Naive thymus-derived CD8-positive, alpha-beta T cell (primary cell): ENCODE results near the gene ATG7. TPM values are rescaled to one million over a fixed set of nuclear protein-coding genes. Genes with fewer than 3 reads are reported as not detected.
A peak's percentile ranks its signal among the peaks of the same experiment; 100 is the strongest.

ENCODE experiments used
- ATAC-seq, 2 donors: fragments of 150-1000 bp; cut with Tn5 transposase in 1 of 2; sonication (Bioruptor Pico), chemical (Tn5 transposase) in 1 of 2; 1 replicate in 1 of 2; 2 replicates in 1 of 2; pipeline ENCODE4 v1.10.0; 2021; ENCODE audit warnings: mild to moderate bottlenecking in 2 of 2, moderate library complexity in 2 of 2
- POLR2A ChIA-PET: fragments of 350-600 bp; sonication (Branson Sonifier 250); formaldehyde crosslinking; loops from one replicate; lab custom pipeline; 2021; ENCODE audit warnings: antibody characterized with exemption; lab: Charles Lee
- DNase-seq, 10 donors: peaks; one replicate each; pipeline versions ENCODE4 v3.0.0 to v3.0.0-alpha.2; 2020 to 2022
- H3K27ac Mint-ChIP-seq, 10 donors: one replicate each; pipeline ENCODE4 v1.8.0; 2020 to 2022; ENCODE audit warnings: mild to moderate bottlenecking in 10 of 10, mixed read lengths in 10 of 10, moderate library complexity in 4 of 10, inconsistent platforms in 1 of 10
- H3K27me3 Mint-ChIP-seq, 5 donors: one replicate each; pipeline ENCODE4 v1.8.0; 2021 to 2022; ENCODE audit warnings: mixed read lengths in 5 of 5
- H3K36me3 Mint-ChIP-seq, 3 donors: one replicate each; pipeline ENCODE4 v1.8.0; 2020 to 2022; ENCODE audit warnings: mixed read lengths in 3 of 3, mild to moderate bottlenecking in 2 of 3, inconsistent platforms in 1 of 3
- H3K4me1 Mint-ChIP-seq, 4 donors: one replicate each; pipeline ENCODE4 v1.8.0; 2021 to 2022; ENCODE audit warnings: mixed read lengths in 4 of 4
- H3K4me3 Mint-ChIP-seq, 10 donors: one replicate each; pipeline ENCODE4 v1.8.0; 2020 to 2022; ENCODE audit warnings: mild to moderate bottlenecking in 10 of 10, mixed read lengths in 10 of 10, moderate library complexity in 6 of 10, inconsistent platforms in 1 of 10
- H3K9me3 Mint-ChIP-seq, 9 donors: one replicate each; pipeline ENCODE4 v1.8.0; 2020 to 2022; ENCODE audit warnings: mixed read lengths in 9 of 9, mild to moderate bottlenecking in 3 of 9, inconsistent platforms in 1 of 9, moderate library complexity in 1 of 9
- polyA plus RNA-seq, 3 donors: library from polyadenylated mRNA; unstranded; fragments of 300-500 nt; fragmentation: Illumina TruSeq; gene quantifications; one replicate each; pipeline ENCODE4 v1.2.3, GENCODE V29; 2021
- total RNA-seq, 8 experiments: library from RNA in 2 of 8; stranded (reverse) in 2 of 8; gene quantifications; one replicate each; pipeline ENCODE4 v1.2.3 and lab custom pipeline; 2021 to 2026

The ATG7 gene
- total and polyA plus RNA-seq, 5 experiments from 2014 or later = 6.0 to 28.7 (median 15.3) TPM

DNA sequence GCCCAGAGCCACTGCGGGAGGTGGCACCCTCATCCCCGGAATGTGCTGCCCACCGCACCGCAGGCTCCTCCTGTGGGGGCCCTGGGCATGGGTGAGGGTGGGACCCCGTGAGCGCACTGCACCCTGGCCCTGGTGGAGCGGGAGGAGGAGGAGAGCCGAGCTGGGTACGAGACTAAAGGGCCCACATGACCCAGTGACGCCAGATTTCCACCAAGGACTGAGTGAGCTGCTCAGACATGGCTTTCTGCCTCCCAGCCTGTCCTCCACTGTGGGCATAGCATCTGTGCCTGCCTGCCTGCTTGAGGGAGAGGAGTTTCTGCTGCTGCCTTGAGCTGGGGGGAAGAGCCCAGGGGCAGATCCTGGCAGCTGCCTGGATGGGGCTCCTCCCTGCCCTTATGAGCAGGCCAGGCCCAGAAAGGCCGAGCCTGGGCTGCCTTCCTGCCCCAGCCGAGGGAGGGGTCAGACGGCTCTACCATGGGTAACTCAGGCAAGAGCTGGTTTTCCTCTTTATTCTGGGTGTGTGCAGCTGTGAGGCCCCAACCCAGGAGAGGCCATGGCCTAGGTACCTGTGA is 283.1 kb downstream of the ATG7 start:
- POLR2A ChIA-PET = no interaction called here
- no peaks in the 10 kb centered on the region for H3K27me3 Mint-ChIP-seq
- H3K36me3 Mint-ChIP-seq = peaks cover 0 to 58% (median 24%) of the 10 kb centered on the region in 3 donors
- peaks cover 0 to 11% (median 7%) of the 10 kb centered on the region in 4 donors for H3K4me1 Mint-ChIP-seq
- ATAC-seq = no peak
- H3K9me3 Mint-ChIP-seq = peaks cover 0 to 18% (median 0%) of the 10 kb centered on the region in 9 donors
- DNase-seq = no peak
- no peak overlapping the region for H3K27ac Mint-ChIP-seq
- H3K4me3 Mint-ChIP-seq = no peak overlapping the region

DNA sequence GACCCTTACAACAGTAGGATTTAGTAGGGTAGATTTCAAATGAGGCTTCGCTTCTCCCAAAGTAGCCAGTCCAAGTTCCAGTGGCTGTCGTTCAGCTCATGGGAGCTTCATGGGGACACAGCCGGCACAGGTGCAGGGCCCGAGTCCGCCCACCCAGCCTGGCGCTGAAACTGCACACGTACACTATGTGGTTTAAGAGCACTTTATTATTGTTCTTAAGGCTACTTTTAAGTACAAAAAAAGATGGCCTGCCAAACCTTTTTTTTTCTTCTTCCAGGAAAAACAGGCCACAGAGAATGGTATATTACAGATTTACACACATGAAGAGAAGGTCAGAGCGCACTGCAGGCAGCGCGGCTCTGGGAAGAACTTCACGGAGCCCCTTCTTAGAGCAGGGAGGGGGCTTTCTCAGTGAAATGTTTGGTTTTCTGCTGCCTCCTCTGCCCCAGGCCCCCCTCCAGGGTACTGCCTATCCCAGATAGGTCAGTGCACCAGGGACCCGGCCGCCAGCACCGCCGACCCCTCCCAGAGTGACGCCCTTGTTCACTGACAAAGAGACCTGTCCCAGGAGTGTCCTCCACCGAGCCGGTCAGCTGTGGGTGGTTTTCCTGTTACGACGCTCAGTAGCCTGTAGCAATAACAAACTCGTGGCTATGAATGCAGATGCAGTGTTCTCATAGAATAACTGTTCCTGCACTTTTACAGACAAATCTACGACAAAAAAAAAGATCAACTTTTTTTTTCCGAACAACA is 283.9 kb downstream of the ATG7 start:
- POLR2A ChIA-PET = no interaction called here
- no peak for ATAC-seq
- no peak for DNase-seq
- Mint-ChIP-seq H3K4me1 (peaks cover 0 to 8% (median 5%) of the 10 kb centered on the region in 4 donors), H3K4me3 (no peak overlapping the region), H3K27ac (peak overlapping the region in 2 of 10 donors; percentile 34 to 42), H3K9me3 (peaks cover 0 to 10% (median 0%) of the 10 kb centered on the region in 9 donors), H3K36me3 (peaks cover 0 to 58% (median 23%) of the 10 kb centered on the region in 3 donors), H3K27me3 (no peaks in the 10 kb centered on the region)

DNA sequence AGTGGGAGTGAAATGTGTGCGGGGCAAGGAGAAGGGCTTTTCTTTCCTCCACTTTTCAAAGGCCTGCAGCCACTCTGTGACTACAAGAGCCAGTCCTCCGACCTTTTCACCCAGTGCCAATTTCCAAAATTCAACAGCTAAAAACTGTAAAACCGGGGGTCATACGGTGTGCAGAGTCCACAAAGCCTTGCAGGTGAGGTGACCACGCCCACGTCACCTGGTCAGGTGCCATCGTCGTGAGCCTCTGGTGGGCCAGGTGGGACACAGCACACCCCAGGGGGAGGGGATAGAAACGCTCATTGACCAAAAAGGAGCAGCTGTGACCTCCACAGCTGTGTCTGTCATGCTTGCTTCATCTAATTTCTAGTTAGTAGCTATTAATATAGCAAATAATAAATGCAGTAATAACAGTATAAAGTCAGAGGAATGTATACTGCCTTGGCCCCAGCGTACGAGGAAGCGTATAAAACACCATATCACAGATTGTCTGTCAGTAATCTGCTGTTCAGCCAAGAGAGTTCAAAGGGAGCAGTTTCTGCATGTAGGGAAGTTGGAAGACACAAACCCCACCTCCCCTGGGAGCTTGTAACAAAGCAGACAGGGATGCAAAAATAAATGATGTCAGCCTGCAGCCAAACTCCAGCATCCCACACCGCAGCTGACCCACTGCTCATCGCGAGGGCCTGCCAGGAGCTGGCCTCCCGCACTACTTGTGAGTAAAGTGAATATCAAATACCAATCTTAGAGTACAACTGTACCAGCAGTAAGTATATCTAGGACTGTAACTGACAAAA is 284.9 kb downstream of the ATG7 start:
- POLR2A ChIA-PET = no interaction called here
- H3K27me3 Mint-ChIP-seq = no peaks in the 10 kb centered on the region
- ATAC-seq (no peak), DNase-seq (no peak)
- peaks cover 0 to 5% (median 3%) of the 10 kb centered on the region in 4 donors for H3K4me1 Mint-ChIP-seq
- peaks cover 0 to 7% (median 0%) of the 10 kb centered on the region in 9 donors for H3K9me3 Mint-ChIP-seq
- H3K27ac Mint-ChIP-seq = peak overlapping the region in 4 of 10 donors; percentile 4 to 34 (median 16)
- no peak overlapping the region for H3K4me3 Mint-ChIP-seq
- H3K36me3 Mint-ChIP-seq = peaks cover 0 to 58% (median 19%) of the 10 kb centered on the region in 3 donors

DNA sequence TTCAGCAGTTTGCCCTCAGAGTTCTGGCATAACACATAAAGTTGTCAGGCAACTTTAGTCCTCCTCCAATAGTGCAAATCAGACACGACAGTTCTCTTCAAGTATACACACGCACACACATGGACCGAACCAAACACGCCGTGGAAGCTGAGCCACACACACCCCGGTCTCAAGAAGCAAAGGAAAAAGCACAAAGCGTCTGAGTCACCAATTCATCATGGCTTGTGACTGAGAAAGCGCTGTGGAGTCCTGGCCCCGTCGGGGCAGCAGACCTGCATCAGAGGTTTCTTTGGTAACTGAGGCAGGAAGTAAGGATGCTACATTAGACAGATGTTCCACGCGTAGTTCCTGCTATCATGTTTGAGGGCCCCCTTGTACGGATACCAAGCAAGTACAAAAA is 285.8 kb downstream of the ATG7 start:
- H3K4me3 Mint-ChIP-seq = no peak overlapping the region
- ATAC-seq (no peak), DNase-seq (no peak)
- H3K27me3 Mint-ChIP-seq = no peaks in the 10 kb centered on the region
- peaks cover 0 to 1% (median 0%) of the 10 kb centered on the region in 9 donors for H3K9me3 Mint-ChIP-seq
- POLR2A ChIA-PET = no interaction called here
- H3K36me3 Mint-ChIP-seq = peaks cover 0 to 60% (median 12%) of the 10 kb centered on the region in 3 donors
- peak overlapping the region in 9 of 10 donors; percentile 4 to 88 (median 67) for H3K27ac Mint-ChIP-seq
- H3K4me1 Mint-ChIP-seq = peaks cover 0 to 5% (median 2%) of the 10 kb centered on the region in 4 donors

DNA sequence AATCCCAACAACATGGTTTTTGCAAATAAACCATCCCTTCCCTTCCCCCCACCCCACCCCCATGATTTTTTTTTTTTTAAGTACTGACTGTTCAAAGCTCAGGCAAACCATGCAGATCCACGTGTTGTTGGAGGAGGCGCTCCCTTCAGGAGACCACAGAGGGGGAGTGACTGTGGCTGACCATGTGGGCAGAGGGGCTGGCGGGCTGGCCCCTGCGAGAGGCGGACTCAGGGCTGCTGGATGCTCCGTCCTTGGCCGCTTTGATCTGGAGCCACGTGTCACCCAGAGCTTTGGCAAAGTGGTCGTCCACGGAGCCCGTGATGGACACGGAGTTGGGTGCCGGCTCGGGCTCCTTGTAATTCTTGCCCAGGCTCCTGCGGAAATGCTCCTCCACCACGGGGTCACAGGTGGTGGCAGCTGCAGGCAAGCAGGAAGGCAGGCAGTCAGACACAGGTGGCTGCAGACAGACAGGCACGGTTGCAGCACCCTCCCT is 286.3 kb downstream of the ATG7 start:
- no peaks in the 10 kb centered on the region for H3K9me3 Mint-ChIP-seq
- peak overlapping the region in 4 of 10 donors; percentile 13 to 88 (median 44) for H3K27ac Mint-ChIP-seq
- POLR2A ChIA-PET = no interaction called here
- peaks cover 0 to 7% (median 3%) of the 10 kb centered on the region in 4 donors for H3K4me1 Mint-ChIP-seq
- no peaks in the 10 kb centered on the region for H3K27me3 Mint-ChIP-seq
- peaks cover 0 to 60% (median 10%) of the 10 kb centered on the region in 3 donors for H3K36me3 Mint-ChIP-seq
- H3K4me3 Mint-ChIP-seq = no peak overlapping the region
- no peak for DNase-seq
- ATAC-seq = no peak

DNA sequence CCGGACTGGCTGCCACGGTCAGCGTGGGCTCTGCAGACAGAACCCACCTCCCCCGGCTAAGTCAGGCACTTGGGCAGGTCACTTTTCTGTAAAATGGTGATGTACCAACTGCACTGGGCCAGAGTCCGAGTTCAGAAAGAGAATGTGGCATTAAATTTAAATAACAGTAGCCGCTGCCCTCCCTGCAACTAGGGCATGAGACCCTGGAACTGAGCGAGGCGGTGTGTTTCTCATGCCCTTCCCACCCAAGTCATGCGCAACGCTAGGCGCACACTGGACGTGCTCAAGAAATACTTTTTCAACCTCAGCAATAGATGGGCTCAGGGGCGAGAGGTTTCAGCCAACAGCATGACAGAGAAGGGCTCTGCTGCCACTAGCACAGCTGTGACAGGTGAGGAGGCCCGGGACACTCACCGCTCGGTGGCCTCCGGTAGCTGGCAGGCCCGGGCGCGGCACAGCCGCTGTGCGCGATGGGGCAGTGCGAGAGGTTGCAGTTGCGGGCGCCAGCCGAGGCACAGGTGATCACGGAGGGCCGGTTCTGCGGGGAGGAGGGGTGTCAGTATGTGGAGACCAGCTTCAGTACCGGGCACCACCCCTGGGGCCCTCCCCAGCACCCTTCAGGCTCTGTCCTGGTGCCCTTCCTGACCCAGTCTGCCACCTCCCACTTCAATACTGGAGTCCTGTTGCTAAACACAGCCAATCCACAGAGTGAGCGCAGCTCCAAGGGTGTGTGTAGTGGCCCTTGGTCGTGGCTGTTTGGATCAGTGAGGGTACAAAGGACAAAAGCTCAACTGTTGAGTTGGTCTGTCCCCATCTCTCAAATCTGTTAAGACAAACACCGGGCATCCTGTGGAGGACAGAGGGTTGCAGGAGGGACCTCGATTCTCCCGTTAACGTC is 287.0 kb downstream of the ATG7 start:
- ATAC-seq (no peak), DNase-seq (no peak)
- Mint-ChIP-seq H3K4me3 (no peak overlapping the region), H3K9me3 (no peaks in the 10 kb centered on the region), H3K27me3 (no peaks in the 10 kb centered on the region), H3K4me1 (peaks cover 0 to 9% (median 3%) of the 10 kb centered on the region in 4 donors), H3K27ac (peak overlapping the region in 6 of 10 donors; percentile 6 to 73 (median 29)), H3K36me3 (peaks cover 0 to 64% (median 13%) of the 10 kb centered on the region in 3 donors)
- POLR2A ChIA-PET = no interaction called here

DNA sequence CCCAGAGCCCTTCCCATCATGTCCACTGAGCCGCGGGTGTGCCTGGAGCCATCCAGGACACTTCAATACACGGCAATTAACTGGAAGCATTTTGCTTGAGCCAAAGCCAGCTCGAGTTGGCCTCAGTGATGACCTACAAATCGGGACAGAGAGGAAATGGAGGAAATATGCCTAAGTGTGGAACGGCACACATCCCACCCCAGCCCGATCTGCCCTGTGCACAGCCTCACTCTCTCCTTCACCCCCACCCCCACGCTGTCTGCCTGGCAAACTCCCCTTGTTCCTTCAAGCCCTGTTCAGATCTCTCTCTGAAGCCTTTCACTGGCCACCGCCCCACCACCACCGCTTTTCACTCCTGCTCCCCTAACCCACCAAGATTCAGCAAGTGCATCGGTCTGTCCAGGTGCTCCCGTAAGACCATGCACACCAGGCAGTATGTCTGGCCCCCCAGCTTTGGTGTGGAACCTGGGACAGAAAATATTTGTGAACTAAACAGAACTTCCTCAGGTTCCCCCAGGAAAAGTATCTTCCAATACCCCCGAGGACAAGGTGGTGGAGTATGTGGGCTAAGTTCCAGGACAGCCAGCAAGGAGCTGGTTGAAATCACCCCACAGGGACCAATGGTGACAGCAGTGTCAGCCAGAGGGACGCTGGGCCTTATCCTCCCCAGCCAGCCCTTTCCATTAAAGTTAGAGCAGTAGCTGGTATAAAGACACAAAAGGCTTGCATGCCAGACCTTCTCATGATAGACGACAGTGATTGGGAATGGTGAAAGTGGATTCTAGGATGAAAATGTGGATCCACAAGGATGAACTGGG is 287.8 kb downstream of the ATG7 start:
- H3K9me3 Mint-ChIP-seq = no peaks in the 10 kb centered on the region
- H3K4me3 Mint-ChIP-seq = no peak overlapping the region
- no peaks in the 10 kb centered on the region for H3K27me3 Mint-ChIP-seq
- H3K36me3 Mint-ChIP-seq = peaks cover 0 to 61% (median 13%) of the 10 kb centered on the region in 3 donors
- H3K4me1 Mint-ChIP-seq = peaks cover 0 to 9% (median 3%) of the 10 kb centered on the region in 4 donors
- POLR2A ChIA-PET = no interaction called here
- peak overlapping the region in 6 of 10 donors; percentile 6 to 73 (median 44) for H3K27ac Mint-ChIP-seq
- ATAC-seq = no peak
- DNase-seq = no peak

DNA sequence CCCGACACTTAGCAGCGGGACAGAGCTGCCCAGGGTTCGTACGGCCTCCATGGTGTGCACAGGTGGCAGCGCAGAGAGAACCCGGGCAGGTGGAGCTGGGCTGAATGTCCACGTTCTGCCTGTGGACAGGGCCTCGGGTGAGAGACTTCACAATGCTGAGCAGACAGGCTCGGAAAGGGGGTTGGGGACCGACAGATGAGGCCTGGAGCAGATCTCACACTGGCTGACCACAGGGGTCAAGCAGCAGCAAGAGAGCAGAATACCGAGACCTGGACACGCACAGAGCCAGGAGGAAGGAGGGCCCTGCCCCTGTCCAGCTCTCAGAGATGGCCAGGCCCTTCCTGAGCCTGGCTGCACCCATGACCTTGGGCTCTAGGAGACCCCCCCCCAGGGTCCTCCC is 288.5 kb downstream of the ATG7 start:
- POLR2A ChIA-PET = no interaction called here
- H3K27ac Mint-ChIP-seq = peak overlapping the region in 5 of 10 donors; percentile 20 to 69 (median 31)
- no peaks in the 10 kb centered on the region for H3K27me3 Mint-ChIP-seq
- no peak for DNase-seq
- H3K4me1 Mint-ChIP-seq = peaks cover 0 to 9% (median 3%) of the 10 kb centered on the region in 4 donors
- peaks cover 0 to 57% (median 13%) of the 10 kb centered on the region in 3 donors for H3K36me3 Mint-ChIP-seq
- H3K9me3 Mint-ChIP-seq = no peaks in the 10 kb centered on the region
- H3K4me3 Mint-ChIP-seq = no peak overlapping the region
- no peak for ATAC-seq

DNA sequence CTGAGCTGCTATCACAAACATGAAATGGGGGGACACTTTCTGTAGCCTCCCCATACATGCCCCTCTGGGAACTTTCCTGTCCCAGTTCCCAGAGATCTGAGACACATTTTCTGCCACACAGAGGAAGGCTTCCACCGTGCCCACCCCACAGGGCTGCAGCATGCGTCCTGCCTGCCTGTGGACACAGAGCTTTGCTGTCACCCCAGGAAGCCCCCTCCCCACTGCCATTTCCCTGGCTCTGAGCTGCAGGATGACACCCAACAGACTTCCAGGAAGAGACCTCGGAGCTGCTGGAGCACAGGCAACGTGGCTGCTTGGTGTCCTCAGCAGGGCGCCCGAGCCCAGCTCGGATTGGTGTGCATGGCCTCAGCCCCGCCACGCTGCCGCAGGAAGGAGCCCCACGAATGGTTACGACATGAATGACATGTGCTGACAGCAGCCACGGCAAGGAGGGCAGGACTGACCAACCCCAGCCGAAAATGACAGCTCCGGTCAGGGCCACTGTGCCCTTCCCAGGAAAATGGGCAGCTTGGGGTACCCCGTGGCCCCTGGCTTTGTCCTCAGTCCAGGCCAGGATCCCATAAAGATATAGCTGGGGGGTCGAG is 290.2 kb downstream of the ATG7 start:
- DNase-seq (no peak), ATAC-seq (no peak)
- peaks cover 0 to 11% (median 7%) of the 10 kb centered on the region in 4 donors for H3K4me1 Mint-ChIP-seq
- H3K27ac Mint-ChIP-seq = peak overlapping the region in 2 of 10 donors; percentile 47 to 75
- no peak overlapping the region for H3K4me3 Mint-ChIP-seq
- H3K9me3 Mint-ChIP-seq = no peaks in the 10 kb centered on the region
- H3K27me3 Mint-ChIP-seq = no peaks in the 10 kb centered on the region
- POLR2A ChIA-PET = no interaction called here
- peaks cover 0 to 51% (median 10%) of the 10 kb centered on the region in 3 donors for H3K36me3 Mint-ChIP-seq

DNA sequence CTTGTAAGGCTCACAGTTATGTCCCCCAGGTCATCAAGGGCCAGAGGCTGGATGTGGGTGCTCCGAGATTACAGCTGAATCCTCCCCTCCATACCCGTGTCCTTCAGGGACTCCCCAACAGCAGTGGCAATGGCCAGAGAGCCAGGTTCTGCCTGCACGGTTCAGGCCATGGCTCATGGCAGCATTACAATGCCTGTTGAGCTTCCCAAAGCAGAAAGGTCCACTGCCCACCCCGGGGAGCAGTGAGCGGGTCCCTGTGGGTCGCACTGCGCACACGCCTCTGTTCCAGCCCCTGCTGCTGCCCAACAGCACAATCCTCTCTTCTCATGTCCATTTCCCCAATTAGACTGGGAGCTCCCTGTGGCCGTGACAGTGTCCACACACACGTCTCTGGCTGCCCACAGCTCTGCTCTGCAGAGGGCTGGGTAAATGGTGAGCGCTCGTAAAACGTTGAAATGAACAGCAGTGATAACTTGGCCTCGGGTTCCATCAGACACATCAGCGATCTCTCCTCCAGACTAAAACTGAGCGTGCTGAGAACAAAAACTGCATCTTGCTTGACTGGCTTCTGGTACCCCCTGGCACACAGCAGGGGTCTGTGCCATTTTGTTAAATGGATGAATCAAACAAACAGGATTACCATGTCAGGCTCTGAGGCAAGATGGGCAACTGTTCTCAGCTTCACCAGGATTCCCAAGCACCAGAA is 291.1 kb downstream of the ATG7 start:
- Mint-ChIP-seq H3K4me3 (no peak overlapping the region), H3K4me1 (peaks cover 0 to 11% (median 7%) of the 10 kb centered on the region in 4 donors), H3K27ac (peak overlapping the region in 4 of 10 donors; percentile 29 to 87 (median 82)), H3K9me3 (no peaks in the 10 kb centered on the region), H3K27me3 (no peaks in the 10 kb centered on the region), H3K36me3 (peaks cover 0 to 45% (median 8%) of the 10 kb centered on the region in 3 donors)
- DNase-seq = no peak
- ATAC-seq = no peak
- POLR2A ChIA-PET = no interaction called here
